GM19351 (cell line): ENCODE data around the gene KRT4.

ENCODE experiments used
- ATAC-seq: cut with Tn5 transposase; IDR thresholded peaks from one replicate; pipeline ENCODE4 v1.9.1; 2021; ENCODE audit warnings: mild to moderate bottlenecking, moderate library complexity; ENCODE audit not compliant: unreplicated experiment

The KRT4 gene

DNA sequence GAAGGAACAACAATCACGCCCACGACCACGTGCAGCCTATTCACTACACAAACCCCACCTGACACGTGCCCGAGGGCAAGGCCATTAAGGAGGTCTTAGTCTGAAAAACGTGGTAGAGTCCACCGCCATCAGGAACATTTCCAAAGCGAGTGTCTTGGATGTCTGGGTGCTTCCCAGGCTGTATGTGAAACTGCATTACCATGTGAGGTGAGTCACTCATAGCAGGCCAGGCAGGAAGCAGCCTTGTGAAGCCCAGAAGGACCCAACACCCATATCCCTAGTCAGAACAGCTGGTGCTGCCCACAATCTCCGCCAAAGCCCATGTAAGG lies 23.5 kb upstream of the KRT4 start:
- no peak for ATAC-seq

DNA sequence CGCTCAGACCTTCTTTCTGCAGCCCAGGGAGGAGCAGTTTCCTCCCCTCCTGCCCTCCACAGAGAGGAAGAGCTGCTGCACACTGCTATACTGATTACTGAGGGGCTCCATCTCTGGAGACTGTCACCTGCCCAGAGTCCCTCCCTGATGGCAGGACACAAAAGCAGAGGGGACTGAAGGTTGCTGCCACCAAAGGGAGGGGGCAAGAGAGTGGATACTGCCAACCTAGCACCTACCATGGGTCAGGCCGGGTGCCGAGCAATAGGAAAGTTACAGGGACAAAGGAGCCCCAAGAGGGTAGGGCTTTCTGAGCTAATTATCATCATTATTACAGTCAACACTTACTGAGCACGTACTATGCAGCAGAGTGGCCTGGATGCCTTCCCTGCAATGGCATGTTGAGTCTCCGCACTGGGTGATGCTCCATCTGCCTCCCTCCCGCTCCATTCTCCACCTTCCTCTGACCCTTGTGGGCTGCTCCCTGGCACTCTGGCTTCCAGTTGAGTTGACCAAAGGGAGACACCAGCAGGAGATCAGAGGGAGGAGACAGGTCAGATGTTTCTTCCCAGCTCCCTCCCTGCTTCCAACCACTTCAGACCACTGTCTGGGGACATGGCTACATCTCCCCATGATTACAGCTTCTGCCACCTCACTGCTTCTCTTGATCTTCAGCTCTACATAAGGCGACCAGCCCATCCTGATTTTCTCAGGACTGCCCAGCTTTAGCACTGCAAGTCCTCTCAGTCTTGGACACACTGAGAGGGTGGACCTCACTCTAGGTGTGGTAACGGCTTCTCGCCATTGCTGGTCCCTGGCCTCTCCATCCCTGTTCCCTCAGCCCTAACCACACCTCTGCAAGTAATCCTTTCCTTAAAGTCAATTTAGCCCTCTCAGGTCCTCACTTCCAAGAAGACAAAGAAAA lies 22.8 kb upstream of the KRT4 start:
- ATAC-seq, result no peak

DNA sequence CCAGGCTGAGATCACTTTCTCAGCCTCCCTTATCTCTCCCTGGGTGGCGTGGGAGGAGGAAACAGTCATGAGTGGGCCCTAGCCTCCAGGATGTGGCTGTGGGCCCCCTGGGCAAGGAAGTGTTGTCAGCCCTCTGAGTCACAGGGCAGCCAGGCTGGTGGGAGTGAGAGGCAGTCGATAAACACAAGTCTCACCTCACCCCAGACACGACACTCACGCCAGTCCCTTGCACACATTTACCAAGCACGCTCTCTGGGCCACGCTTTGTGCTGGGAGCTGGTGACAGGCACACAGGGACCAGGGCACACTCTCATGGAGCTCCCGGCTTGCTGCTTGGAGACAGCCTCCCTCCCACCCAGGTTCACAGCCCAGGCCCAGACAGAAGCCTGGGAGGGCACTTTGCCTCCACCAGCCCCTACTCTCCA lies 22.1 kb upstream of the KRT4 start:
- no peak for ATAC-seq

DNA sequence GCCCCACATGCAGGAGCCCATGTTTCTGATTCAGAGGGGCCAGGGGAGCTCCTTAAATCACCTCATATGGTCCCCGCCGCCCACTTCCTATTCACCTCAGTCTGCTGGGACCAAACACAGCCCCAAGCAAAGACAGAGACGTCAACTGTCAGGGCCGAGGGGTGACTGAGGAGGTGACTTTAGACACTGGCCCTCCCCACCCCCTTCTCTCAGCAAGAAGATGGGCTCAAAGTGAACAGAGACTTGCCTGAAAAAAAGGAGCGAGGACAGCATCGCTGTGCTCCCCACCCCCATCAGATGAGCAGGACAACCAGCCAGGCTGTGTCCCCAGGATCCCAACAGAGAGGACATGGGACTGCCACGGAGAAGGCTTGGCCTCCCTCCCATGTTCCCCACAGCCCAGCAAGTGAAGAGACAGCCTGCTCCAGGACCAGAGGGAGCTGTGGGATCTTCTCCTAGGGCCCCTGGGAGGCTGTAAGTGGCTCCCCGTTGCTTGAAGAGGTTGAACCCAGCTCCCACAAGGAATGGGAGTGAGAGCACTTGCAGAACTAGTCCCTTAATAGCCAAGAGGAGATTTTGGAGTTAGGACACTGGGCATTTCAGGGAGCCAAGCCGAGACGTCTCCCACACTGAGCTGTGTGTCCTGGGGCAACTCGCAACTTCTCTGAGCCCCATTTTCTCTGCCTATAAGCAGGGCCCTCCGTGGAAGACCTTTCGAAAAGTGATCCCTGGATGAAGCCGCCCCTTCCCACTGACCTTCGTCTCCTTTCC lies 21.5 kb upstream of the KRT4 start:
- ATAC-seq, result no peak

DNA sequence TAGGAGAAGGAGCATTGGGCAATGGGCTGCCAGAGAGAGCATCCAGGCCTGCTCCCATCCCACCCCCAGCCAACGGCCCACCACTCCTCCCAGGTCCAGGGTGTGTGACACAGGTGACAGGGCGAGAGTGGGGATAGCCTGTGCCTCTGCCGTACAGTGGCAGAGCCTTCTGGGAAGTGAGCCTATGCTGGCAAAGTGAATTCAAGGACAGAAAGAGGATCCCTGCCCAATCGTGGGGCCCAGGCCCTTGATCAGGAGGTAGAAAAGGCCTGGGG lies 20.7 kb upstream of the KRT4 start:
- ATAC-seq, result no peak

DNA sequence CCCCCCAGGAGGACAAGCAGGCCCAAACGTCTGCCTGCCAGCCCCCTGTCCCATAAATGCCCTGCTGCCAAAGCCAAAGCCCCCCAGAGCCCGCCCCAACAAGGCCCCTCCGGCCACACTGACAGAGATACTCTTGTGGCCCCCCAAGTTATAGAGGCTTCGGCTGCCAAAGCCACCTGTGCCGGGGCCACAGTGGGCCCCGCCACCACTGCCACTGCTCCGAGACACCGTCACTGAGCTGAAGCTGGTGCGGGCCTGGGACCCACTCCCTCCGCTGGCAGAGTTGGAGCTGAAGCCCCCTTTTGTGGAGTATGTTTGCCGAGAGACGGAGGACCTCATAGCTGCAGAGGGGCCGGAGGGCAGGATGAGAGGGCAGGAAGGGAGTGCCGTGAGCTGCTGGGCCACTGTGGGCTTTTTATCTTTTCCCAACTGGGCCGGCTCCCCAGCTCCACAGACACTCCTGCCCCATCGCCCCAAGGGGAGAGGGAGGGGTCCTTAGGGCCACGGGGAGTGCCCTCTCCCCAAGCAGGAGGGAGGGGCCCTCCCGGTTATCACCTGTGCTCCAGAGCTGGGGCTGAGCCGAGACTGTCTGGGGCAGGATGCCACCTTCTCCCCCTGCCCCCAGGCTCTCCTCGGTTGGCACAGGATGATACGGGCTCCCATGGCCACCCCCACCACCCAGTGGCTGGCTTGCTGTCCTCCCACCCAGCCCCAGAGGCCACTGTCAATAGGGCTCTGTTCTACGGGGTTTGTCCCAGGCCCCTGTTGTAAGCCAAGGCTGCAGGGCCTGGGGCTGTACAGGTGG lies 20.2 kb upstream of the KRT4 start, which contains the start of gene KRT79:
TSS of gene KRT79 (minus strand) at position 390 of the 805 bp plus-strand sequence. CDS start at position 339, 51 bp downstream.
- no peak for ATAC-seq

DNA sequence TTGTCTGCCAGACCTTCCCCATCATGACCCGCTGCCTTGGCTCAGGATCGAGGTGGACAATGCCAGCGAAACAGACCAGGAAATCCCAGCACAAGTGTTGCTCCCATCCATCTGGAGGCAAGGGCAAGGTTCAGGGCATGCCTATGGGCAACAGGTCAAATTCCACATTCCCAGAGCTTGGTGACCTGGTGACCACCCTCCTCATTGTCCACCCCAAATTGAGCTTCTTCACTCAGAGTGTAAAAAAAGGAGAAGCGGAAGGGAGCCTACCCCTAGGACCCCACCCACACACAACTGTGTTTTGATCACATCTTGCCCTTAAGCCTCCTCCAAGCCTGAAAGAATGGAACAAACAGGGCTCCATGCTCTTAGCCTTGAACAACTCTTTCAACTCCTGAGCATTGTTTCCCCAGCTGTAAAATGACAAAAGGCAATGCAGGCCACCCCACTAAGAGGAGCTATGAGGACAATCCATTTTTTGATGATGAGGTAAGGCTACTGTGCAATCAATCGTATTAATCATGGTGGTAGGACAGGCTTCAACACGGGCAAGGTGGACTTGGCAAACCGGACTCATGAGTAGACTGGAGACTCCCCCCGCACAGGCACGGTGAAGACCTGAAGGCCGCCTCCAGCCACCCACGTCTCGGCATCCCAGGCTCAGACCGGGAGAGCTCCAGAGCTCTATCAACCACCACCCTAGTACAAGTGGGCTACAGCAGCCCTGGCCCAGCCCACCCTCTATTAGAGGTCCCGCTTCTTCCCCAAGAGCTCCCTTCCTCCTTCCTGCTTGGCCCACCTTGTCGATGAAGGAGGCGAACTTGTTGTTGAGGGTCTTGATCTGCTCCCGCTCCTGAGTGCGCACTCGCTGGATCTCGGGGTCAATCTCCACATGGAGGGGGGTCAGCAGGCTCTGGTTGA lies 19.3 kb upstream of the KRT4 start:
- no peak for ATAC-seq

DNA sequence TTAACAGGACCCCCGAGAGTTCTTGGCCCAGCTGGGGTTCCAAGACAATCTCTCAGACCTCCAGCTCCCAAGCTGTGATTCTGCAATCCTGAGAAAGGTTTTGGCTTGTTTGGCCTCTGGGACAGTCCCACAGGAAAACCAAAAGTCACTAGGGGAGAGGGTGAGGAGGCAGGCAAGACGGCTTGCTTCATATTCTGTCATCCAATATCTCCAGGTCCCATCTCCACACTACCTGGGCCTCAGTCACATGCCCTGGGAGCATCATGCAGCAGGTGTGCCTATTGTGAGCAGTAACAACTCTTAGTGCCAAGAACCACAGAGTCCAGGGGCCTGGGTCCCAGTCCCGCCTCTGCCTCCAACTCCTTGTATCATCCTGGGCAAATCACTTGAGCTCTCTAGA lies 18.5 kb upstream of the KRT4 start:
- ATAC-seq, result no peak

DNA sequence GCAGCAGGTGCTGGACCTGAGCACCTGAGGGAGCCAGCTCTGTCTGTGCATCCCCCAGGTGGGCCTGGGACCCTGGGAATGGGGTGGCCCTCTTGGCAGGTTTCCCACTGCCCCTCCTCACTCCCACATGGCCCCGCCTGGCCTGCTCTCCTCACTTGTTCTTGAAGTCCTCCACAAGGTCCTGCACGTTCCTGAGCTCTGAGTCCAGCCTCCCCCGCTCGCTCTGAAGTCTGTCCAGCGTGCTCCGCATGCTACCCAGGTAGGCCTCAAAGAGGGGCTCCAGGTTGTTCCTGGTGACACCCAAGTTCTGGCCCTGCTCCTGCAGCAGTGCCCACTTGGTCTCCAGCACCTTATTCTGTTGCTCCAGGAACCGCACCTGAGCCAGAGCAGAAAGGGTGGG lies 17.3 kb upstream of the KRT4 start:
- no peak for ATAC-seq

DNA sequence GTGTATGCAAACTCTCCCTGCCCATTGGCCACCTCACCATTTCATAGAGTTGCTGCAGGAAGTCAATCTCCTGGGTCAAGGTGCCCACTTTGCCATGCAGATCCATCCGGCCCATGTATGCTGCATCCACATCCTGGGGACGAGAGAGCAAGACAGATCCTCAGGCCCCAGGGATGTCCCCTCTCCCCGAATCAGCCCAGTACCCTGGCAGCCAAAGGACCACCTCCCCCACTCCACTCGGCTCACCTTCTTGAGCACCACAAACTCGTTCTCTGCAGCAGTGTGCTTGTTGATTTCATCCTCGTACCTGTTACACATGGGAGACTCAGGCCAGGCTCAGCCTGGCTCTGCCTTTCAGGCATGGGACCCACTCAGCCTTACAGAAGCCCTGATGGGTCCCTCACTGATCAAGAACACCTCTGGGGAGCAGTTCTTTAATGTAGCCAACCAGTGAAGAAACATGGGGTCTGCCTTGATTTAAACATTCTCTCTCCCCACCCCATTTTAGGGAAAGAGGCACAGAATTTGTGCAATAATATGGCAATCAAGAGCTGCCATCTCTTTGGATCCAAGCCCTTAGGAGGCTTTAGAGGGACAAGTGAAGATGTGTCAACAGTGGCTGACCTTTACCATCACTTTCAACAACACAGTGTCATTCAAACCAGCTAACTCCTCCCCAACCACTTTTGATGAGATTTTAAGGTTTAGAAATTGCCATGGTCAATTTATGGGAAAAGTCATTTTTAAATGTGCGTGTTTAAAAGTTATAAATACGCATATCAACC lies 16.3 kb upstream of the KRT4 start:
- no peak for ATAC-seq

DNA sequence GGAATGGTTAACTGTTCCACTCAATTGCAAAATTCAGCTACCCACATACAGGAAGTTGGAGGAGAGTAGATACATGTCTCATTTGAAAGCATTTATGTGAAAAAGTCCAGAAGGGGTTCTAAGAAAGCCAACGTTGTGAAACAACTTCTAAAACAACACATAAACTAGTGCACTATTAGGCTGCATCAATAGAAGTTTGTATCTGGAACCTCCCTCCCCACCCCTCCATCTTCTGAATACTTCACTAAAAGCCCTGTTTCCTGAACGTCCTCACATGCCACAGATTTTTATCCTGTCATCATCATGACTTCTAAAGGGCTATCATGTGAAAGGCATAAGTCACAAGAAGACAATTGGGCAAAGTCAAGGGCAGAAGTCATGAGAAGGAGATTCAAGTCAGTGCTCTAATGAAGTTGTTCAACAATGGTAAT lies 14.7 kb upstream of the KRT4 start:
- ATAC-seq, result no peak

DNA sequence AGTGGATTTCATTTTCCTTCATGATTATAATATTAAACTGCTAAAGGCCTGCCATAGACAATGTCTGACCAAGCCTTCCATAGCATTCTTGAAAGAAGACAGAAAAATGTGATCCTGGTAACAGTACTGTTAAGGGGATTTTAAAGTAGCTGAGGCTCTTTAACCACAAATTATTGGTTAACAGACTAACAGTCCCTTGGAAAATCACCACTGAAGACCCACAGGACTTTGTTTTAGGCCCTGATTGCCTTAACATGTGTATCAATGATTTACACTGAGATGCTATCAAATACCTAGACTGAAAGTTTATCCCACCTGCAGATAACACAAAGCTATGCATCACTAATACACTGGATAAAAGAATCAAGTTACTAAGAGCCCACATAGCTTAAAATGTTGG lies 14.2 kb upstream of the KRT4 start:
- no peak for ATAC-seq

DNA sequence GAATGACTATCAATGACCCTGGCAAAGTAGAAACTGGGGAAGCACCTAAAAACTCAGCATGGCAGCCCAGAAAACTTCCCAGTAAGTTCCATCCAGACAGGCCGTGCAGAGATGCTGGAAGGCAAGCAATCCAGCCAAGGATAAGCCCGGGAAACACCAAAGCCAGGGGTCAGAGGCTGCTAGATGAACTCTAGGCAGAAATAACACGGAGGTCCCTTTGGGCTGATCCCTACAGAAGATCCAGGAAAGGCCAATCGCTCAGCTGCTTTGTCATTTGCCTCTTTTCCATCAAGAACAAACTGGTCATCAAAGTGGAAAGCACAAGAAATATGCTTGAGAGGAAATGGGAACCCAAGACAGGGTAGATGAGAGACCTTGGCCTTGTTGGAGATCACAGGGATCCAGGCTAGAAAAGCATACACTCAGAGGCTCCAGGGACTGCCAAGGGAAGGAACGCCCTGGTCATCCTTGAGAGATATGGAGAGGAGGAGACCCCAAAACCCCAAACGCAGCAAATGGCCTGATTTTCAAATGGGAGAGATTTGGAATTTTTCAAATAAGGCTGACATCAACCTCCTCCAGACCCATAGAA lies 13.7 kb upstream of the KRT4 start:
- no peak for ATAC-seq

DNA sequence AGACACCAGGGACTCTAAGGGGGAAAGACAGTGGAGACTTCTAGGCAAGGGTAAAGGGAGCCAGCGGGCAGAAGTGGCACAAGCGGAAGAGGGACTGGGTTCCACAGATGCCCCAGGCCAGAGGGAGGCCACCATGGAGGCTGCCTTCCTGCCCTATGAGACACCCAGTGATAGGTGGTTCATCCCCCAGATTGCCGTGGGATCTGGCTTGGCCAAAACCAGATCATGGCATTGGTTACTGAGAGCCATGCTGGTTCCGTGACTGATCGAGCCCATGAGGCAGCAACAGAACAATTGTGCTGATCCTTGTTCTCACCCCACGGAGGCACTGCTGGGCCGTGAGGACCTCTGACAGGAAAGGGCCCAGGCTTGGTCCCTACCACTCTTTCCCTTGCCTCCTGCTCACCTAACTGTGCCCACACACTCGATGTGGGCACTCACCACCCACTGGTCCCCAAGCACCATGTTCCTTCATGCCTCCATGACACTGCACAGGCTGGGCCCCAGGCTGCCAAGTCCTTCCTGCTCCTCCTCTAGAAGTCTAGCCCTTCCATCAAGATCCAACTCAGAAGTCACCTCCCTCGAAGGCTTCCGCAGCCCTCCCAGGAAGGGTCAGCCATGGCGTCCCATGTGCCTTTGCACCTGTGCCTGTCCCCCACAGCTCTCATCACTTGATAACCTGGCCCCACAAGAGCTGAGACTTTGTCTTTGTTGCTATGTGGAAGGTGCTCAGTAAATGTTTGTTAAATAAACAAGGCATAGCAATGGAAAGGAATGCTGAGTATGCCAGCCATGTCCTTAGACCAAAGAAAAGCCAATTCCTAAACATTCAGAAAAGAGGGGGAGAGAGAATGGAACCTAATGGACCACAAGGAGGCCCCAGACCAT lies 12.9 kb upstream of the KRT4 start:
- no peak for ATAC-seq

DNA sequence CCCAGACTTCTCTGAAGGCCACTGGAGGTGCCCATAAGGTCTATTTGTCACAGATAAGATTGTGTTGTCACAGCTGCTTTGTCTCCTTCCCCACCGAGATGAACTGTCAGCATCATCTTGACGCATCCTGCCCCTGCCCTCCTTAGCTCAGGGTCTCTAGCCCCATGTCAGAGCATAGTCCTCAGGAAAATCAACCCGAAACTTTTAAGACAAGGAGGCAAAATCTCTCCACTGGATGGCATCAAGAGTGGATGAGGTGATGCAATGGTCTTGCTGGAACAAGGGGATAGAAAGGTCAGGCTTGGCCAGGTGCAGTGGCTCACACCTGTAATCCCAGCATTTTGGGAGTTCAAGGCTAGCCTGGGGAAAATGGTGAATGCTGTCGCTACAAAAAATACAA lies 12.0 kb upstream of the KRT4 start:
- ATAC-seq, result no peak

DNA sequence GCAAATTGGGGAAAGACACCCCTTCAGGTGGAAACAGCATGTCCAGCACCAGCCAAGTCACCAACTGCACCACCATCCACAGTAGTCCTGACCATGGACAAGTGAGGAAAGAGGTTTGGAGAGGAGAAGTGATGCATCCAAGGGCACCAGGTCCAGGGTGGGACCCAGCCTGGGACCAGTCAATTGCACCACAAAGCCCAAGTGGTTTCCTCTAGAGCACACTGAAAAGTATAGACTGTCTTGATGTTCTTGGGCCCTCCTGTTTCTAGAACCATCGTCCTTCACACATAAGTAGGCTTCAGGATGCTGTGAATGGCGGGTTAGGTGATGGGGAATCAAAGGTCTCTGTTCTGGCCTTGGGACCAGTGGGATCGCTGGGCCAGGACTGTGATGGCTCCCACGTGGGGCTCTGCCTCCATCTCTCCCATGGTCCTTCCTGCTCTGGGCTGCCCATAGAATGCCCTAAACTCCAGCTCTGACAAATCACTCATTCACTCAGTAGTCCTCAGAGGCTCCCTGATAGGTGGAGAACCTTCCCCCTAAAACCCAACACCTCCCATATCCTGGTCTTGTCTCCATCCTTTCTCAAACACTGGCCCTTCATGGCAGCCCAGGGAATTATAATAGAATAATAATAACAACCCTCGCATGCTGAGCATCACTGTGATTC lies 11.0 kb upstream of the KRT4 start:
- no peak for ATAC-seq

DNA sequence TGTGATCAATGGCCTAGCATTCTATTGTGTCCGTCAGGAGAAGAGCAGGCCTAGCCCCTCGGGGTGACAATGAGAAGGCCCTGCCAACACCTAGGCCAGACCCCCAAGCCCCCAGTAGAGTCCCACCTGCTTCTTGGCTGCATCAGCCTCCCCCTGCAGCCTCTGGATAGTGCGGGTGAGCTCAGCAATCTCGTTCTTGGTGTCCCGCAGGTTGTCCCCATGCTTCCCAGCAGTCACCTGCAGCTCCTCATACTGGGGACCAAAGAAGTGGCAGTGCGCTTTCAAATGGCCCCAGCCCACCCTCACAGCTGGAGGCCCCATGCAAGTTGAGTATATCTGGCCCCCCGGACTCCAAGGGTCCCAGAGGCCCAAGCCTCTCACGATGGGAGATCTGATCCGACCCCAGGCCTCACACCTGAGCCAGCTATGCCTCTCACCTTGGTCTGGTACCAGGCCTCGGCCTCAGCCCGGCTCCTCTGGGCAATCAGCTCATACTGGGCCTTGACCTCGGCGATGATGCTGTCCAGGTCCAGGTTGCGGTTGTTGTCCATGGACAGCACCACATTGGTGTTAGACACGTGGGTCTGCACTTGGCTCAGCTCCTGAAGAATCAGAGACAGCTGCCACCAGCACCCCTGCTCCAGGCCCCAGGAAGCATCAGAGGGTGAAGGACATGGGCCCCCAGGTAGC lies 10.0 kb upstream of the KRT4 start:
- ATAC-seq, result no peak
